Measurements from ENCODE around the gene PDE4B.
"Not testable (repeated sequence)": the region's sequence is repeated elsewhere in the genome, so short reads cannot be mapped to it uniquely, and the experiment has no call there.

Gene PDE4B

DNA sequence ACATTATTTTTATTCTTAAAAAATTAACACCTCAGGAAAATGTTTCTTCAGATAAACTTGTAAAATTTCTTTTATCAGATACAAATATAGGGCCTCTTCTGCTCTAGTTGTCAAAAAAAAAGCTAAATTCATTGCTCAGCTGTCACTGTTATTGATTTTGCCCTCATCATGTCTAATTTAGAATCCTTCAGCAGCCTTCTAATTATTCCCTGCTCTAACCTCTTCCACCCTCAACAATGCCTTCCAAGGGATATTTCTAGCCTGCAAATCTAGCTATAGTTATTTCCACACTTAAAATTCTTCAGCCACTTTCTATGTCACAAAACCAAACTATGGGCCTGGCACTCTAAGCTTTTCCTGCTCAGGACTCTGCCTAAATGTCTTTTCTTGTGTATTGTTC is 25.2 kb downstream of the PDE4B start:
- no peak for DNase-seq

- DNase-seq, result no peak
These were observed 26.3 kb downstream of the PDE4B start for GRCh38 chr1:65818966-65819365.

- no peak for DNase-seq
These were observed 28.3 kb downstream of the PDE4B start for GRCh38 chr1:65820983-65821382.

DNA sequence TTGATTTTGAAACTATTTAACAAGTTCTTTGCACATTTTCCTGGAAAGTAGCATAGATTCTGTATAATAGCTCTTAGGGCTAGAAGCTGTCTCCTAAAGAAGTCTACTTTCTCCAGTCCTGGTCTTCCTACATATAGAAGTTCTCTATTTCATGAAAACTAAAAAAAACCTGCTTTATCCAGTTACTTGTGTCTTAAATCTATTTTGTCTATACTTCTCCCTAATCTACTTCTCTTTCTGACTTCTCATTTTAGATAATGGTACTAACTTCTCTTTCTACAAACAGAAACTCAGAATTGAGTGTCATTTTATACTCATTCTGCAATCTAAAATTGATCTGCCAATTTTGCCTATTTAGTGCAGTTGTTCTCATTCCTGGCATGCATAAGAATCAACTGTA is 28.7 kb downstream of the PDE4B start:
- no peak for DNase-seq

DNA sequence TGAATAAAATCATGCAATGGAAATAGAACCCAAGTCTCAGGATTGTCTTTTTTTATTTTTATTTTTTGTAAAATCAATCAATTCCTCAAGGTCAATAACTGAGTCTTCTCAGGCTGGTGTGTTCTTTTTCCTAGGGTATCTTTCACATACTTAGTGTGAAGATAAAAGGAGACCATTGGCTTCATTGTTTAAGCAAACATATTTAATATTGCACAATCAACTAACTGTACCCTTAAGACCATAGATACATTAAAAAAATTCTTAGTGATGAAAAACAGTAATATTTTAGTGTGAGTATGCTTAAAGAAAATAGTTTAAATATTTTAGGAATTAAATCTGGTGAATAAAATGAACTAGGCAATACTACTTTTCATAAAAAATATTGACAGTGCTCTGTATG is 31.4 kb downstream of the PDE4B start:
- no peak for DNase-seq

DNA sequence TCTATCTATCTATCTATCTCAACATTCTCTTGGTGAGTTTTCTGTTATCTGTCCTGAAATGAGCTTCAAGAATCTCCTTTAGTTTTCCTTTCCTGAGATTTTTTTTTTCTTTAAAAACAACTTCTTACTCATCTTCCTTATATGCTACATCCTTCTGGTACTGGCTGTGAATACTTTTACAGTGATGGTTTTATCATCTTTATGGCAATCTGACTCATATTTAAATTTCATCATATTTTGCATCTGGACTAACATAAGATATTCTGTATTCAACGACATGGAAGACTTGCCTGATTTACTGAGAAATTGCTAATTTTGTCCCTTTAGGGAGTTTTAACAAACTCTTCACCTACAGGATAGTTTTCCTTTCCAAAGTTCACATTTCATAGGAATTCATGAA is 33.0 kb downstream of the PDE4B start:
- no peak for DNase-seq

GRCh38 chr1:65826782-65827181 is 34.1 kb downstream of the PDE4B start:
- no peak for DNase-seq

- no peak for DNase-seq
These were observed 34.7 kb downstream of the PDE4B start for GRCh38 chr1:65827346-65827745.

DNA sequence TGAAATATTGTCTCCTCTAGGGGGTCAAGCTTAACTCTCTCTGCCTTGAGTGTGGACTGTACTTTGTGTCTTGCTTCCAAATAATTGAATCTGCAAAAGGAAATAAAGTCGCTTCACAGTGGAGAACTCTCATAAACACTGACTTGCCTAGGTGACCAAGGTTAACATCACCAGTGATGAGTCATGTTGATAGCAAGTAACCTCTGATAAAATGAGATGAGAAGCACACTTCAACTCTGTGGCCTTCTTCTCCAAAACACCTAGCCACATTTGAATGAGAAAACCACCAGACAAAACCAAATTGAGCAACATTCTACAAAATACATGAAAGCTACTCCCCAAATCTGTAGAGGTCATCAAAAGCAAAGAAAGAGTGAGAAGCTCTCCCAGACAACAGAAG is 37.6 kb downstream of the PDE4B start:
- no peak for DNase-seq

GRCh38 chr1:65832296-65832695 is 39.6 kb downstream of the PDE4B start:
- DNase-seq, result no peak

- DNase-seq, result no peak
These were observed 44.0 kb downstream of the PDE4B start for GRCh38 chr1:65836686-65837085.

DNA sequence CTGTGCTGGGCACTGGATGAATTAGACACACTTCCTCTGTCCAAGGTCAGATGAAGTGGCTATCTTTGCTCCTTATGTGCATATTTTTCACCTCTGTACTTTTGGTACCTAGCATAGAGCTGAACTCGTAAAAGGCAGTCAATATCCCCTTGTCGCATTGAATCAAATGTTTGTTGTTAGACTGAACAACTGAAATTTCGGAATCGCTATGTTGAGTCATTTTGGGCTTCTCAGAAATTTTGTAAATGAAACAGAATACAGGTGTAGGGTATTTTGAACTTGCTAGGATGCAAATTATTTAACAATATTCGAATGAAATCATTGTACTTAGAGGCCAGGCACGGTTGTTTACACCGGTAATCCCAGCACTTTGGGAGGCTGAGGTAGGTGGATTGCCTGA is 48.0 kb downstream of the PDE4B start:
- no peak for DNase-seq

DNA sequence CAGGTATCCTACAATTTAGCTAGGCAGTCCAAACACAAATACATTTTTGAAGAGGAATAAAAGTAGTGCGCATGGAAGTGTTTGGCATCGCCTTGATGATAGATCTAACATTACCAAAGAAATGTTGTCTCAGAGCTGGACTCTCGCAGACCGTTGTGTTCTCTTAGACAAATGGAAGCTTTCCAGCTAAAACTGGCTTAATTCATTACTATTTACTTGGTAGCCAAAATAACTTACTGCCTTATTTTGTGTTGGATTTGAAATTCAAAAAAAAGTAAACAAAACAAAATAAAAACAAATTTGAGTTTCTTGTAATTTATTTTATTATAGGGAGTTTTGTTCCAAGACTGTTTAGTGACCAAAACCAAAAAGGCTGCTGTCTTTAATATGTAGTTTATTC is 51.6 kb downstream of the PDE4B start:
- no peak for DNase-seq

GRCh38 chr1:65844821-65845534 is 52.3 kb downstream of the PDE4B start:
- no peak for DNase-seq

DNA sequence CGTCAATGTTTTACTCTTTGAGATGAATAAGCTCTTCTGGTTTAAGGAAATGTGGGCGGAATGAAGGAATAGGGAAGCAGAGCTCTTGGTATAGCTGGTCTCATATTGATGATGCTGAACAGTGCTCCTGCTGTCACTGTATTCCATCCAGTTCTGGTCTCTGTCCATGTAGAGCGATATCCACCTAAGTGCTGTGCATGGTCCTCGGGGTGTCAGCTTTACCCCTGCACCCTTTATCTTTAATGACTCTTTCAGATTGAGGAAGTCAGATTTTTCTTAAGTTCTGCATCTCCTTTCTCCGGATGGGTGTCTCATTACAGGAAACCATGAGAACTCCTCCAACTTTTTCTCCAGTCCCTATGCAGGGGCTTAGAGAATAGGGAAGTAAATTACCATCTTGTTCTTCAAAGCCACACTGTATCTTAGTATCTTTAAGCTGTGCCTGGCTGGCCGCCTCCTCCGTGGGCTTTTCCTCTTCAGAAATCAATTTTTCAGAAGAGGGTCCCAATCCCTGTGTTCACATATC is 52.9 kb downstream of the PDE4B start:
- no peak for DNase-seq

DNA sequence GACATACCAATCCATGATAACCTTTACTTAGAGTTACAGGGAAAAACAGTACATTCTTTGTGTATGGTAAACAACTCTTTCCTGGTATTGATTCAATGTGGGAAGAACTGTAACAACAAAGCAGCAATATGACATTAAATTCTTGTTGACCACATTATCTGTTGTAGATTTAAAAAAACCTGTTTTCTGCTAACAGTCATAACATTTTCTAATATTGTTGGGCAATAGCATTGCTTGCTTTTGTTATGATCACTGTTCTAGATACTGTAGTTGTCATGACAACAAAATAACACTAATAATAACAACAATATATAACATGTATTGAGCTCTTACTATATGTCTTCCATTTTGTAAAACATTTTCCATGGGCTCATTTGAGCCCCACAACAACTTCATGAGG is 54.2 kb downstream of the PDE4B start:
- DNase-seq, result no peak

DNA sequence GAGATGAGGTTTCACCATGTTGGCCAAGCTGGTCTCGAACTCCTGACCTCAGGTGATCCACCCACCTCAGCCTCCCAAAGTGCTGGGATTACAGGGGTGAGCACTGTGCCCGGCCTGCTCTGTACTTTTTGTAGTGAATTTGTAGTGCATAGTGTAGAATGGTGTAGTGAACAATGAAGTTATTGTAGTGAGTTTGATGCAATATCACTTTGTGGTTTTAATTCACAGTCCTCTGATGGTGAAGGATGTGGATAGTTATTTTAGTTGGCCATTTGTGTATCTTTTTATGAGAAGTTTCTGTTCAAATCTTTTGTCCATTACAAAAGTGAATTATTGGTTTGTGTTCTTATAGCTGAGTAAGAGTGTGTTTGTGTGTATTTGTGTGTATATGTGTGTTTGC is 57.6 kb downstream of the PDE4B start:
- no peak for DNase-seq

DNA sequence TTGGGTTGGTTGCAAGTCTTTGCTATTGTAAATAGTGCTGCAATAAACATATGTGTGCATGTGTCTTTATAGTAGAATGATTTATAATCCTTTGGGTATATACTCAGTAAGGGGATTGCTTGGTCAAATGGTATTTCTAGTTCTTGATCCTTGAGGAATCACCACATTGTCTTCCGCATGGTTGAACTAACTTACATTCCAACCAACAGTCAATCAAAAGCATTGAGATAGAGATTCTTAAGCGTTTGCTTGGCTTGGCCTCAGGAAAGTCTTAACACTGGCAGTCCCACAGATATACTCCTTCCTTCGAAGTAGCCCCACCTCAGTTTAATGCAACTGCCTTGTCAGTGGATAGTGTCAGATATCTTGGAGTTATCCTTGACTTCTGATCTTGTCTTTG is 63.9 kb downstream of the PDE4B start:
- DNase-seq, result not testable (repeated sequence)

DNA sequence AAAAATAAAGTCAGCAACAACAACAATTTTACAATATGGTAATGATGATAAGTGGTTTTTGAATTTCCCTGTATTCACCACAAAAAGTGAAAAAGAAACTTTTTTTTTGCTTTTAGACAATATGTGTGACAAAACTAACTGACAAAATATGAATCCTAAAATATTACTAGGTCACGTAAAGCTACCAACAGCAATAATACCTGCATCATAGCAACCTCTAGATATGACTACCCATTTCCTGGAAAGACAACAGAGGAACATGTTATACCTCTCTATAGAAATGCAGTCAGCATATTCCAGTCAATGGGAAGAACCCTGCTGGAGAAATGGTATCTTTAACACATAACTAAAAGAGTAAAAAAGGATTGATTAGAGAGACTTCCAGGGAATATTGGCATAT is 73.7 kb downstream of the PDE4B start:
- no peak for DNase-seq

DNA sequence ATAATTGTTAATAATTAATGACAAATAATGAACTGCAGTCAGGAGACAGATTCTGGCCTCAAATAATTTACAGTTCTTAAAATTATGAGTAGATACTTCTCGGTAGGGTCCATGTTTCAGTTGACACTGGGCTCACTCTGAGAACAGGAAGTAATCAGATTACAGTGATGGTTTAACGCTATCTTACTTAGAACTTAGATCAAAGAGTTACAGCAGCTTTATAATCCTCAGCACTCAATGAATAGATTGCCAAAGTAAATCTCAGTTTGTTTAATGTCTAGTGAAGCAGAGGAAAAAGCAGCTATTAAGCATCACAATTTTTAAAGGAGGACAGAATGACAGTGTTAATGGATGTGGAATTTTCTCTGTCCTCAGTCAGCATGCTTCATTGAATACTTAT is 79.6 kb downstream of the PDE4B start:
- no peak for DNase-seq

DNA sequence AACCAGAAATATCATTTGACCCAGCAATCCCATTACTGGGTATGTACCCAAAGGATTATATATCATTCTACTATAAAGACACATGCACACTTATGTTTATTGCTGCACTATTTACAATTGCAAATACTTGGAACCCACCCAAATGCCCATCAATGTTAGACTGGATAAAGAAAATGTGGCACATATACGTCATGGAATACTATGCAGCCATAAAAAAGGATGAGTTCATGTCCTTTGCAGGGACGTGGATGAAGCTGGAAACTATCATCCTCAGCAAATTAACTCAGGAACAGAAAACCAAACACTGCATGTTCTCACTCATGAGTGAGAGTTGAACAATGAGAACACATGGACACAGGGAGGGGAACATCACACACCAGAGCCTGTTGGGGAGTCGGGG is 85.6 kb downstream of the PDE4B start:
- not testable (repeated sequence) for DNase-seq

GRCh38 chr1:65880611-65881010 is 87.9 kb downstream of the PDE4B start:
- no peak for DNase-seq

DNA sequence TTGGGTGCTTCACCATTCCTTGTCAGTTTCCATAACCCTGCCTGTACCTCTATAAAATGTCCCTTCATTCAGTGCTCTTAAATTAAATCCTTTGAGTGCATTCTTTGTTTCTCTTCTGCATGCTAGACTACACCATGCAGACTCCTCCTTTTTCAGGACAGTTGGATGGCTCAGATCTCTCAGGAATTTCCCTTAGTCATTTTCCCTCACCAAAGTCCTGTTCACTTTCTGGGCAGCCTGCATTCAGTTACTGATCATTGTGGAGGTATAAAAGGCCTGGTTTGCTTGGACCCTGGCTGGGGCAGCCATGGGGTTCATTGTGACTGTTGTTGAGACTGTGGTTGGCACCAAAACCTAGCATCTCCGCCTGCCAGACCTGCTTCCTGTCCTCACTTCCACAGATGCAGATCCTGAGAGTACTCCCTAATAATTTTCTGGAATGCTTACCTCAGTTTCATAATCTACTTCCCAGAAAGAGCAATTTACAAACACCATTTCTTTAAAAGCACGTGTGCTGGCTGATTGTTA is 88.4 kb downstream of the PDE4B start:
- DNase-seq, result no peak

GRCh38 chr1:65882076-65882475 is 89.4 kb downstream of the PDE4B start:
- DNase-seq, result no peak

- DNase-seq, result no peak
These were observed 96.7 kb downstream of the PDE4B start for GRCh38 chr1:65889441-65889840.
